ENCODE data around the gene OR10J1.

The OR10J1 gene

DNA sequence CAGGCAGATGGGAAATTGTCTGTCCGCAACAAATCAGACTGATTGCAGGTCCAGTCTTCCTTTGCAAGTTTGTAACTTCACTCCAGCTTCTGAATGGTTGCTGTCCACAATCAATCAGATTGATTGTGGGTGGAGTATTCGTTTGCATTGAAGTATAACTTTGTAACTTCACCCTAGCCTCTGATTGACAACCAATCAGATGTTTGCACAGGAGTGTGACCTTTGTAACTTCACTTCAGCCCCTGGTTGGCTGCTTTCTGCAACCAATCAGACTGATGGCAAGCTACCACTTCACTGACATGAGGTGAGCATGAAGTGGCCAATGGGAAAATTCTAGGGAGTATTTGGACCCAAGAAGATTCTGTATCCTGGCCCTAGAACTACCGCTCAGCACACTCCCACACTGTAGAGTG, 25.7 kb downstream of the OR10J1 start:
- Histone ChIP-seq H3K4me2 (ENCODE audit: low read depth, low read length, poor library complexity, severe bottlenecking) (no peak overlapping the region), H3K4me3 (ENCODE audit: low read length, poor library complexity, severe bottlenecking) (no peak overlapping the region), H4K20me1 (ENCODE audit: insufficient read depth, low read length, poor library complexity, severe bottlenecking) (no peaks in the 10 kb centered on the region), H2AFZ (ENCODE audit: low read length) (no peak overlapping the region), H3K36me3 (ENCODE audit: insufficient read depth, low read length) (no peaks in the 10 kb centered on the region), H3K27me3 (ENCODE audit: insufficient read depth, low read length, poor library complexity, severe bottlenecking) (no peaks in the 10 kb centered on the region), H3K9me2 (replicated peaks; ENCODE audit: low read depth, low read length) (no peaks in the 10 kb centered on the region), H3K9me3 (ENCODE audit: insufficient read depth, low read depth, low read length) (0 out of 2 replicates have a peak, but pooled peaks cover 5% of the 10 kb centered on the region), H3K79me2 (ENCODE audit: insufficient read depth, low read length) (no peaks in the 10 kb centered on the region), H3K4me1 (ENCODE audit: insufficient read depth, low read length, poor library complexity, severe bottlenecking) (no peaks in the 10 kb centered on the region), H3K9ac (ENCODE audit: low read depth, low read length, poor library complexity, severe bottlenecking) (no peak overlapping the region), H3F3A (ENCODE audit: low read depth) (no peaks in the 10 kb centered on the region)
- TF ChIP-seq, protein P1, sequence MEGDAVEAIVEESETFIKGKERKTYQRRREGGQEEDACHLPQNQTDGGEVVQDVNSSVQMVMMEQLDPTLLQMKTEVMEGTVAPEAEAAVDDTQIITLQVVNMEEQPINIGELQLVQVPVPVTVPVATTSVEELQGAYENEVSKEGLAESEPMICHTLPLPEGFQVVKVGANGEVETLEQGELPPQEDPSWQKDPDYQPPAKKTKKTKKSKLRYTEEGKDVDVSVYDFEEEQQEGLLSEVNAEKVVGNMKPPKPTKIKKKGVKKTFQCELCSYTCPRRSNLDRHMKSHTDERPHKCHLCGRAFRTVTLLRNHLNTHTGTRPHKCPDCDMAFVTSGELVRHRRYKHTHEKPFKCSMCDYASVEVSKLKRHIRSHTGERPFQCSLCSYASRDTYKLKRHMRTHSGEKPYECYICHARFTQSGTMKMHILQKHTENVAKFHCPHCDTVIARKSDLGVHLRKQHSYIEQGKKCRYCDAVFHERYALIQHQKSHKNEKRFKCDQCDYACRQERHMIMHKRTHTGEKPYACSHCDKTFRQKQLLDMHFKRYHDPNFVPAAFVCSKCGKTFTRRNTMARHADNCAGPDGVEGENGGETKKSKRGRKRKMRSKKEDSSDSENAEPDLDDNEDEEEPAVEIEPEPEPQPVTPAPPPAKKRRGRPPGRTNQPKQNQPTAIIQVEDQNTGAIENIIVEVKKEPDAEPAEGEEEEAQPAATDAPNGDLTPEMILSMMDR (conservative IDR thresholded peaks at IDR 0.05; ENCODE audit: low read length): no peak
- no peak for TF ChIP-seq EZH2phosphoT487 (IDR thresholded peaks at IDR 0.05; ENCODE audit: borderline replicate concordance)

DNA sequence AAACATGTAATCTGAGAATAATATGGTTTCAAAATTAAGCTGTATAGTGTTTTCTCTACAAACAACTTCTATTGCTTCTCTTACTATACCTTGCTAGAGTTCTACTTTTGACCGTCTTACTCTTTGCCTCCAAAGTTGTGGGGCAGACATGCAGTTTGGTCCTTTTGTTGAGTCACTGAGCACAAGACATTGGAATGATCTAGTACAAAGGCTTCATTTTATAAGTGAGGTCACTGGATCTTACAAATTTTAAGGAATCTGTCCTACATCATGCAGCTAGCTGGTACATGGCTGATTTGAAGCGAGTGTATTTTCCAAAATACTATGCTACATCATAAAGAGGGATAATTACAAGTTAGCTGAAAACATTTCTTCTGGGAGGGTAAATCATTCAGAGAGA, 28.8 kb downstream of the OR10J1 start:
- no peaks in the 10 kb centered on the region for H3K36me3 ChIP-seq (ENCODE audit: insufficient read depth, low read length)
- H3F3A ChIP-seq (ENCODE audit: low read depth): no peaks in the 10 kb centered on the region
- TF ChIP-seq, protein P1 (conservative IDR thresholded peaks at IDR 0.05; ENCODE audit: low read length): no peak
- no peak for TF ChIP-seq EZH2phosphoT487 (IDR thresholded peaks at IDR 0.05; ENCODE audit: borderline replicate concordance)
- no peak overlapping the region for H3K4me3 ChIP-seq (ENCODE audit: low read length, poor library complexity, severe bottlenecking)
- H4K20me1 ChIP-seq (ENCODE audit: insufficient read depth, low read length, poor library complexity, severe bottlenecking): no peaks in the 10 kb centered on the region
- H3K9ac ChIP-seq (ENCODE audit: low read depth, low read length, poor library complexity, severe bottlenecking): no peak overlapping the region
- H3K9me2 ChIP-seq (replicated peaks; ENCODE audit: low read depth, low read length): no peaks in the 10 kb centered on the region
- H3K79me2 ChIP-seq (ENCODE audit: insufficient read depth, low read length): no peaks in the 10 kb centered on the region
- H3K27me3 ChIP-seq (ENCODE audit: insufficient read depth, low read length, poor library complexity, severe bottlenecking): no peaks in the 10 kb centered on the region
- no peaks in the 10 kb centered on the region for H3K4me1 ChIP-seq (ENCODE audit: insufficient read depth, low read length, poor library complexity, severe bottlenecking)
- H2AFZ ChIP-seq (ENCODE audit: low read length): no peak overlapping the region
- H3K4me2 ChIP-seq (ENCODE audit: low read depth, low read length, poor library complexity, severe bottlenecking): no peak overlapping the region
- no peaks in the 10 kb centered on the region for H3K9me3 ChIP-seq (ENCODE audit: insufficient read depth, low read depth, low read length)

DNA sequence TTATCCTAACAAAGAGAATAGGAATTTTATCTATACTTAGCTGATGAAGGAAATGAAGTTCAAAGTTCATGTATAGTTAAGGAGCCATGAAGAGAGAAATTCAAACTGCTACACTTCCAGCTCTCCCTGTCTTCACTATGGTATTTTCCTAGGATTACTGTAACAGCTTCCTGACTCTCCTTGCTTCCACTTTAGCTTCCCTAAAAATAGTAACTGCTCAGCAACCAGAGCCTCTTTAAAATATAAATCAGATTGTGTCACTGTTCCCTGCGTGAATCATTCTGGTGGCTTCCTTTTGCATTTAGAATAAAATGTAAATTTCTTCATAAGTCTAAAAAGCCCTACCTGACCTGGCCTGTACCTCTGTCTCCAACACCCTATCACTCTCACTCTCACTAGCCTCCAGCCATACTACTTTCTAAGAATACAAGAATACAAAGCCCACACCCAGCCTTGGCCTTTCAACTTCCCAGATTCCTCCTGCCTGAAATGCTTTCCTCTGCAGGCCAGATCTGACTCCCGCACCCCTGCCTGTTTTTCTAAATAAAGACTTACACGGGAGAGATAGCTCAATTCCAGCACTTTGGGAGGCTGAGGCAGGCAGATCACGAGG, 30.5 kb downstream of the OR10J1 start:
- H3F3A ChIP-seq (ENCODE audit: low read depth): no peaks in the 10 kb centered on the region
- H3K9me3 ChIP-seq (ENCODE audit: insufficient read depth, low read depth, low read length): no peaks in the 10 kb centered on the region
- TF ChIP-seq, protein P1 (conservative IDR thresholded peaks at IDR 0.05; ENCODE audit: low read length): no peak
- no peak for TF ChIP-seq EZH2phosphoT487 (IDR thresholded peaks at IDR 0.05; ENCODE audit: borderline replicate concordance)
- no peaks in the 10 kb centered on the region for H3K27me3 ChIP-seq (ENCODE audit: insufficient read depth, low read length, poor library complexity, severe bottlenecking)
- no peaks in the 10 kb centered on the region for H3K9me2 ChIP-seq (replicated peaks; ENCODE audit: low read depth, low read length)
- no peaks in the 10 kb centered on the region for H3K36me3 ChIP-seq (ENCODE audit: insufficient read depth, low read length)
- no peak overlapping the region for H3K4me2 ChIP-seq (ENCODE audit: low read depth, low read length, poor library complexity, severe bottlenecking)
- no peak overlapping the region for H3K9ac ChIP-seq (ENCODE audit: low read depth, low read length, poor library complexity, severe bottlenecking)
- H3K4me1 ChIP-seq (ENCODE audit: insufficient read depth, low read length, poor library complexity, severe bottlenecking): no peaks in the 10 kb centered on the region
- no peaks in the 10 kb centered on the region for H3K79me2 ChIP-seq (ENCODE audit: insufficient read depth, low read length)
- no peak overlapping the region for H3K4me3 ChIP-seq (ENCODE audit: low read length, poor library complexity, severe bottlenecking)
- H2AFZ ChIP-seq (ENCODE audit: low read length): no peak overlapping the region
- no peaks in the 10 kb centered on the region for H4K20me1 ChIP-seq (ENCODE audit: insufficient read depth, low read length, poor library complexity, severe bottlenecking)
